Neural progenitor cell (in vitro differentiated cells): ENCODE data around the gene SPATA31D1.

Source experiments
- EZH2phosphoT487 ChIP-seq: fragments of 200-600 bp; sonication (generic); IDR thresholded peaks from 2 replicates; pipeline ENCODE4 v1.6.1; 2017; ENCODE audit warnings: antibody characterized with exemption
- TF ChIP-seq, protein P1 (sequence below): fragments of 200-600 bp; sonication (generic); IDR thresholded peaks from 2 replicates; pipeline ENCODE4 v1.5.1; 2017; ENCODE audit warnings: antibody characterized with exemption, mild to moderate bottlenecking

DNA sequence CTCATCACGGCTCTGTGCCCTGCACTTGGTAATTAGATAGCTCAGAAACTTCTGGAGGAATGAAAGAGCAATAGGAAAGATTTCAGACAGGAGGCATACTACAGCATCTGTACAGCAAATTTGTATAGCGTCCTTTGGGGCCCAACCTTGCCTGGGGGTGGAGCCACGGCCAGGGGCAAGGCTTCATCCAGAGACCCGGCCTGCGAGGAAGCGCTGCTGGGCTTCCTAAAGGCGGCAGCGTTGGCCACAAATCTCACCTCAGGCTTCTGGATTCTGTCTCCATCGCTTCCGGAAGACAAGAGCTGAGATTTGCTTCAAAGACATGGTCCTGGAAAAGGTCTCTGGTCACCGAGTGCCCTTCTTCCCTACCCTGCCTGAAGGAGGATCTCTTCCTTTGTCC, 12.2 kb upstream of the SPATA31D1 start:
- TF ChIP-seq, protein P1, sequence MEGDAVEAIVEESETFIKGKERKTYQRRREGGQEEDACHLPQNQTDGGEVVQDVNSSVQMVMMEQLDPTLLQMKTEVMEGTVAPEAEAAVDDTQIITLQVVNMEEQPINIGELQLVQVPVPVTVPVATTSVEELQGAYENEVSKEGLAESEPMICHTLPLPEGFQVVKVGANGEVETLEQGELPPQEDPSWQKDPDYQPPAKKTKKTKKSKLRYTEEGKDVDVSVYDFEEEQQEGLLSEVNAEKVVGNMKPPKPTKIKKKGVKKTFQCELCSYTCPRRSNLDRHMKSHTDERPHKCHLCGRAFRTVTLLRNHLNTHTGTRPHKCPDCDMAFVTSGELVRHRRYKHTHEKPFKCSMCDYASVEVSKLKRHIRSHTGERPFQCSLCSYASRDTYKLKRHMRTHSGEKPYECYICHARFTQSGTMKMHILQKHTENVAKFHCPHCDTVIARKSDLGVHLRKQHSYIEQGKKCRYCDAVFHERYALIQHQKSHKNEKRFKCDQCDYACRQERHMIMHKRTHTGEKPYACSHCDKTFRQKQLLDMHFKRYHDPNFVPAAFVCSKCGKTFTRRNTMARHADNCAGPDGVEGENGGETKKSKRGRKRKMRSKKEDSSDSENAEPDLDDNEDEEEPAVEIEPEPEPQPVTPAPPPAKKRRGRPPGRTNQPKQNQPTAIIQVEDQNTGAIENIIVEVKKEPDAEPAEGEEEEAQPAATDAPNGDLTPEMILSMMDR = no peak
- no peak for TF ChIP-seq EZH2phosphoT487
